Heart right ventricle (tissue), 16 donors: ENCODE results near the gene MIGA2. TPM values are rescaled to one million over a fixed set of nuclear protein-coding genes. Genes with fewer than 3 reads are reported as not detected.

Source experiments
- ATAC-seq, 8 donors: fragments of 200-7000 bp; cut with Tn5 transposase; one replicate each; pipeline ENCODE4 v1.9.1; 2020; ENCODE audit warnings: mild to moderate bottlenecking in 8 of 8, moderate library complexity in 8 of 8, moderate number of reproducible peaks in 1 of 8
- DNase-seq, 2 donors: peaks; one replicate each; pipeline ENCODE4 v3.0.0-alpha.2; 2020
- H3K27ac ChIP-seq, 10 donors: fragments of 200-600 bp; sonication (generic) in 2 of 10; one replicate each; pipeline versions ENCODE4 v1.5.0 to v1.8.0; 2020 to 2022; ENCODE audit warnings: mild to moderate bottlenecking in 3 of 10
- H3K27me3 ChIP-seq, 7 donors: fragments of 200-600 bp; one replicate each; pipeline ENCODE4 v1.8.0; 2021 to 2022; ENCODE audit warnings: mild to moderate bottlenecking in 2 of 7
- H3K36me3 ChIP-seq, 9 donors: fragments of 200-600 bp; sonication (generic) in 1 of 9; one replicate each; pipeline versions ENCODE4 v1.5.0 to v1.8.0; 2020 to 2022; ENCODE audit warnings: mild to moderate bottlenecking in 2 of 9
- H3K4me1 ChIP-seq, 9 donors: fragments of 200-600 bp; sonication (generic) in 1 of 9; one replicate each; pipeline versions ENCODE4 v1.5.0 to v1.8.0; 2020 to 2022; ENCODE audit warnings: mild to moderate bottlenecking in 4 of 9
- H3K4me3 ChIP-seq, 10 donors: fragments of 200-600 bp; sonication (generic) in 2 of 10; one replicate each; pipeline versions ENCODE4 v1.5.0 to v1.8.0; 2020 to 2022; ENCODE audit warnings: mild to moderate bottlenecking in 7 of 10, moderate library complexity in 2 of 10
- H3K9me3 ChIP-seq, 11 donors: fragments of 200-600 bp in 10 of 11; sonication (generic) in 2 of 11; one replicate each; pipeline versions ENCODE4 v1.5.0 to v1.8.0; 2013 to 2022; ENCODE audit warnings: mild to moderate bottlenecking in 2 of 11, control low read depth in 1 of 11, moderate library complexity in 1 of 11
- WGBS, 2 donors: extraction: QIAGEN DNeasy Blood & Tissue Kit; methylation state at CpG; one replicate each; pipeline ENCODE4 v1.1.7; 2013; ENCODE audit warnings: inconsistent platforms in 1 of 2; 5-methylcytosine and 5-hydroxymethylcytosine counted together
- intact Hi-C, 10 donors: fragments of 100-400 bp; cut with DNase I; formaldehyde crosslinking; loops; one replicate each; pipeline versions ENCODE4 v1.11.1 to v1.14.2; 2022
- polyA plus RNA-seq, 2 donors: library from polyadenylated mRNA; stranded (reverse); fragments of 200-250 nt; gene quantifications; one replicate each; pipeline ENCODE4 v1.2.3, GENCODE V29; 2013
- total RNA-seq, 10 donors: library from RNA; stranded (reverse); fragmentation: NEBNext Ultra II Directional in 3 of 10; extraction: Animal tissue kit (Norgen Biotek cat#: 25700) in 3 of 10; gene quantifications; one replicate each; pipeline versions ENCODE4 v1.2.1 to v1.2.4, GENCODE V29; 2021 to 2023
- TF ChIP-seq, protein P1 (sequence below), 9 donors: fragments of 200-600 bp; sonication (generic) in 2 of 9; IDR thresholded peaks; one replicate each; pipeline versions ENCODE4 v1.5.0 to v1.8.0; 2021 to 2022; ENCODE audit warnings: antibody characterized with exemption in 9 of 9, mild to moderate bottlenecking in 5 of 9, moderate library complexity in 1 of 9
- donor health status: Arrhythmogenic right ventricular cardiomyopathy.
- donor health status: ischemic (EF 13 %, LVEDD 7.1; RV severe dilation, severe dysfunction).
- donor health status: healthy with polysubstance abuse.
- donor health status: DM: no; HTN: yes; CAD: no.
- donor health status: DM: no; HTN: no; CAD: no.
- donor health status: ischemic (EF 25% LVEDD 6.9; RV normal size, moderate dysfunction).
- donor health status: ischemic (EF 25% LVEDD 5.7; RV mildly dilated, moderate dysfunction).
- donor health status: healthy.
- donor health status: DM: yes; HTN: yes; CAD: no.
- donor health status: Ischemic cardiomyopathy.
- donor health status: ischemic (EF 35%, LVEDD 5.7; RV mildly dilated, moderate dysfunction).
- donor health status: nonischemic (EF 11% LVEDD 7.7; RV severe dilation, severe dysfunction).
- donor health status: DM: yes; HTN: yes; CAD: no.
- donor health status: PGD.
- donor health status: ischemic (EF 29% LVEDD 5.4; RV normal size, mild dysfunction).
- donor health status: nonischemic (EF 23%, LVEDD 6.1; RV moderate dilation, normal function).

MIGA2 gene
- total and polyA plus RNA-seq, 12 donors = 30.4 to 46.0 (median 35.9) TPM

DNA sequence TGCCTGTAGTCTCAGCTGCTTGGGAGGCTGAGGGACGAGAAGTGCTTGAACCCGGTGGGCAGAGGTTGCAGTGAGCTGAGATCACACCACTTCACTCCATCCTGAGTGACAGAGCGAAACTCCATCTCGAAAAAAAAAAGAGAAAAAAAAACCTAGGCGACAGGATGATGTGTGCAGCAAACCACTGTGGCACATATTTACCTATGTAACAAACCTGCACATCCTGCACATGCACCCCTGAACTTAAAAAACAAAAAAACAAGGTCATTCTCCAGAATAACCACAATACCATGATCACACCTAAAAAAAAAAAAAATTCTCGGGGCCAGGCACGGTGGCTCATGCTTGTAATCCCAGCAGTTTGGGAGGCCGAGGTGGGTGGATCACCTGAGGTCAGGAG is 37.0 kb downstream of the MIGA2 start:
- TF ChIP-seq, protein P1, sequence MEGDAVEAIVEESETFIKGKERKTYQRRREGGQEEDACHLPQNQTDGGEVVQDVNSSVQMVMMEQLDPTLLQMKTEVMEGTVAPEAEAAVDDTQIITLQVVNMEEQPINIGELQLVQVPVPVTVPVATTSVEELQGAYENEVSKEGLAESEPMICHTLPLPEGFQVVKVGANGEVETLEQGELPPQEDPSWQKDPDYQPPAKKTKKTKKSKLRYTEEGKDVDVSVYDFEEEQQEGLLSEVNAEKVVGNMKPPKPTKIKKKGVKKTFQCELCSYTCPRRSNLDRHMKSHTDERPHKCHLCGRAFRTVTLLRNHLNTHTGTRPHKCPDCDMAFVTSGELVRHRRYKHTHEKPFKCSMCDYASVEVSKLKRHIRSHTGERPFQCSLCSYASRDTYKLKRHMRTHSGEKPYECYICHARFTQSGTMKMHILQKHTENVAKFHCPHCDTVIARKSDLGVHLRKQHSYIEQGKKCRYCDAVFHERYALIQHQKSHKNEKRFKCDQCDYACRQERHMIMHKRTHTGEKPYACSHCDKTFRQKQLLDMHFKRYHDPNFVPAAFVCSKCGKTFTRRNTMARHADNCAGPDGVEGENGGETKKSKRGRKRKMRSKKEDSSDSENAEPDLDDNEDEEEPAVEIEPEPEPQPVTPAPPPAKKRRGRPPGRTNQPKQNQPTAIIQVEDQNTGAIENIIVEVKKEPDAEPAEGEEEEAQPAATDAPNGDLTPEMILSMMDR (IDR thresholded peaks at IDR 0.05) = no peak

DNA sequence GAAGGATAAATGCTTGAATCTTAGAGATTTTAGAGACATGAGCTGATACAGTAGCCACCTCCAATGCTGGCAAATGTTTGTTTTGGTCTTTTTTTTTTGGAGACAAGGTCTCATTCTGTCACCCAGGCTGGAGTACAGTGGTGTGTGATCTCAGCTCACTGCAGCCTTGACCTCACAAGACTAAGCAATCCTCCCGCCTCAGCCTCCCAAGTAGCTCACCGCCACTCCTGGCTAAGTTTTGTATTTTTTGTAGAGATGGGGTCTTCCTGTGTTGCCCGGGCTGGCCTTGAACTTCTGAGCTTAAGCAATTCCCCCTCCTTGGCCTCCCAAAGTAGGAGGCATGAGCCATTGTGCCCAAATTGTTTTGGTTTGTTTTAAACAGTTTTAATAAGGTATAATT is 37.7 kb downstream of the MIGA2 start:
- Histone ChIP-seq H3K4me3 (no peak overlapping the region), H3K9me3 (no peaks in the 10 kb centered on the region), H3K27me3 (no peaks in the 10 kb centered on the region), H3K36me3 (peaks cover 0 to 23% (median 0%) of the 10 kb centered on the region in 9 donors), H3K4me1 (peaks cover 0 to 13% (median 9%) of the 10 kb centered on the region in 9 donors), H3K27ac (no peak overlapping the region)
- intact Hi-C loops = no loop called here
- WGBS, 2 donors = 84 to 88% methylated on average over 3 of the region's 3 CpGs
- ATAC-seq (no peak), DNase-seq (no peak)
- TF ChIP-seq, protein P1 (IDR thresholded peaks at IDR 0.05) = no peak

More for the DNA sequence above, 37.0 kb downstream of the MIGA2 start:
- 87 to 94% methylated on average over 8 of the region's 8 CpGs for WGBS, 2 donors
- DNase-seq (no peak), ATAC-seq (no peak)
- H3K4me3 ChIP-seq = no peak overlapping the region
- intact Hi-C loops = no loop called here
- no peaks in the 10 kb centered on the region for H3K9me3 ChIP-seq
- peaks cover 0 to 30% (median 0%) of the 10 kb centered on the region in 9 donors for H3K36me3 ChIP-seq
- no peak overlapping the region for H3K27ac ChIP-seq
- H3K27me3 ChIP-seq = no peaks in the 10 kb centered on the region
- H3K4me1 ChIP-seq = peaks cover 0 to 20% (median 14%) of the 10 kb centered on the region in 9 donors

DNA sequence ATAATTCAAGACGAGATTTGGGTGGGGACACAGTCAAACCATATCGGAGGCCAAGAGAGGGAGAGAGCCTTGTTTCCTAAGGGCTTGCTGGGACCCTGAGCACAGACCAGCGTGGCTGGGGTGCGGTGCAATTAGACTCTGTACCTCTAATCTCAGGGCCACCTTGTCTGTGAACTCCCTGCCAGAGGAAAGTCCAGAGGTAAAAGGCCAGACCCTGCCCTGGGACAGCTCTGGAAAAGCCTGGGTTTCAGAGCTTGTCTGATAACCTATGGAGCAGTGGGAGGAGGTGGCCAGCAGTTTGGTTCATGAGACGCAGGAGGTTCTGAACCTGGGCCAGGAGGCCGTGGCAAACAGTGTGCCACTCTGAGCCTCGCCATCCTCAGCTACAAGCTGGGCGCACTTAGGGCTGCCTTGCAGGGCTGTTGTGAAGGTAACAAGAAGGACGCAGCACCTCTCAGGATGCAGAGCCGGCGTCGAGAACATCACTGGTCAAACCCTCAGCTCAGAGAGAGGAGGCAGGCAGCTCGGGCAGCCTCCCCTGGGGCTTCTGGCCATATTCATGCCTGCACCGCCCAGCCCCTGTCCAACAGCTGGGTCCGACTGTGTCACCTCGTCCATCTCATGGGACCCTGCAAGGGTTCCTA is 39.7 kb downstream of the MIGA2 start:
- H3K4me1 ChIP-seq = peaks cover 0 to 9% (median 6%) of the 10 kb centered on the region in 9 donors
- no peak for DNase-seq
- no peak overlapping the region for H3K4me3 ChIP-seq
- H3K9me3 ChIP-seq = no peaks in the 10 kb centered on the region
- WGBS, 2 donors = 84 to 86% methylated on average over 16 of the region's 16 CpGs
- no peak overlapping the region for H3K27ac ChIP-seq
- TF ChIP-seq, protein P1 (IDR thresholded peaks at IDR 0.05) = no peak
- peaks cover 0 to 8% (median 0%) of the 10 kb centered on the region in 9 donors for H3K36me3 ChIP-seq
- ATAC-seq = no peak
- H3K27me3 ChIP-seq = no peaks in the 10 kb centered on the region
- intact Hi-C loops = no loop called here

DNA sequence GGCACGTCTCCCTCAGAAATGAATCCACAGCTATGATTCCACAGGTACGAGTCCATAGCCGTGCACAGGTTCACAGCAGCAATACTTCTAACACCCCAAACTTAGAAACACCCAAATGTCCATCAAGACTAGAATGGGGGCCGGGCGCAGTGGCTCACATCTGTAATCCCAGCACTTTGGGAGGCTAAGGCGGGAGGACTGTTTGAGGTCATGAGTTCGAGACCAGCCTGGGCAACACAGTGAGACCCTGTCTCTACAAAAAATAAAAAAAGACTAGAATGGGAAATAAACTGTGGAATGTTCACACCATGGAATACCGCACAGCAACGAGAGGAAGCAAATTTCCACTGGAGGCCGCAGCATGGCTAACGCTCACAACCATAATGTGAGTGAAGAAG is 40.2 kb downstream of the MIGA2 start:
- 92 to 93% methylated on average over 11 of the region's 11 CpGs for WGBS, 2 donors

More for the DNA sequence above, 40.2 kb downstream of the MIGA2 start:
- H3K9me3 ChIP-seq = no peaks in the 10 kb centered on the region
- DNase-seq (no peak), ATAC-seq (no peak)
- H3K4me3 ChIP-seq = no peak overlapping the region
- no peaks in the 10 kb centered on the region for H3K27me3 ChIP-seq
- intact Hi-C loops = no loop called here
- H3K36me3 ChIP-seq = peaks cover 0 to 3% (median 0%) of the 10 kb centered on the region in 9 donors
- TF ChIP-seq, protein P1 (IDR thresholded peaks at IDR 0.05) = no peak
- no peak overlapping the region for H3K27ac ChIP-seq
- H3K4me1 ChIP-seq = peaks cover 3 to 13% (median 8%) of the 10 kb centered on the region in 9 donors
